ENCODE measurements around the gene ZCCHC14.
"Not testable (repeated sequence)": the region's sequence is repeated elsewhere in the genome, so short reads cannot be mapped to it uniquely, and the experiment has no call there.

ZCCHC14 gene

GRCh38 chr16:87404764-87405625, 87.8 kb downstream of the ZCCHC14 start:
- DNase-seq = no peak

- no peak for DNase-seq
Observed at GRCh38 chr16:87395181-87395842, 97.5 kb downstream of the ZCCHC14 start.

GRCh38 chr16:87393680-87394055, 99.2 kb downstream of the ZCCHC14 start:
- DNase-seq = no peak

- peak; percentile 77 for DNase-seq
Observed at GRCh38 chr16:87392821-87393679, 99.8 kb downstream of the ZCCHC14 start.

- peak; percentile 99 for DNase-seq
Observed at GRCh38 chr16:87391950-87392820, 100.6 kb downstream of the ZCCHC14 start, which contains the start of gene MAP1LC3B. MAP1LC3B (plus strand) TSS chr16:87392336; CDS start chr16:87392428, 92 bp downstream.

- DNase-seq = peak; percentile 69
Observed at GRCh38 chr16:87391324-87391949, 101.4 kb downstream of the ZCCHC14 start.

GRCh38 chr16:87390641-87391323, 102.0 kb downstream of the ZCCHC14 start:
- DNase-seq = no peak

- DNase-seq = not testable (repeated sequence)
Observed at GRCh38 chr16:87389914-87390313, 102.9 kb downstream of the ZCCHC14 start.

- DNase-seq = peak; percentile 54
Observed at GRCh38 chr16:87389245-87389644, 103.6 kb downstream of the ZCCHC14 start.

- DNase-seq = no peak
Observed at GRCh38 chr16:87388818-87389134, 104.0 kb downstream of the ZCCHC14 start.

GRCh38 chr16:87387942-87388817, 104.6 kb downstream of the ZCCHC14 start:
- DNase-seq = peak; percentile 98

- not testable (repeated sequence) for DNase-seq
Observed at GRCh38 chr16:87384875-87385167, 108.0 kb downstream of the ZCCHC14 start.

- no peak for DNase-seq
Observed at GRCh38 chr16:87384162-87384874, 108.5 kb downstream of the ZCCHC14 start.

GRCh38 chr16:87383505-87384161, 109.2 kb downstream of the ZCCHC14 start, which contains the start of gene FBXO31:
FBXO31 (minus strand) TSS chr16:87383776; CDS start chr16:87383744, 32 bp downstream.
- peak; percentile 99 for DNase-seq

GRCh38 chr16:87382023-87382785, 110.6 kb downstream of the ZCCHC14 start:
- DNase-seq = no peak

- DNase-seq = no peak
Observed at GRCh38 chr16:87380881-87381280, 111.9 kb downstream of the ZCCHC14 start.

GRCh38 chr16:87380403-87380802, 112.4 kb downstream of the ZCCHC14 start:
- no peak for DNase-seq

- DNase-seq = not testable (repeated sequence)
Observed at GRCh38 chr16:87379312-87379752, 113.5 kb downstream of the ZCCHC14 start.

Data from eye (tissue), 1 donor.